Hematopoietic multipotent progenitor cell (in vitro differentiated cells): Measurements from ENCODE around the gene SLC6A3. TPM values are rescaled to one million over a fixed set of nuclear protein-coding genes. Genes with fewer than 3 reads are reported as not detected.

Experiments used
- DNase-seq, 3 donors: peaks; one replicate each; pipeline ENCODE4 v3.0.0-alpha.2; 2011 to 2015; ENCODE audit warnings: low read depth in 2 of 3, low spot score in 2 of 3
- total RNA-seq: library from RNA; depleted of rRNA; stranded (reverse); fragments of >200 nt; gene quantifications from one replicate; pipeline ENCODE4 v1.2.3, GENCODE V29; 2012

Gene SLC6A3
- total RNA-seq, 1 donor = not detected

GRCh38 chr5:1410156-1411014 is 34.9 kb downstream of the SLC6A3 start:
- DNase-seq = no peak

- peak in 2 of 3 donors; percentile 70 to 85 for DNase-seq
Observed at GRCh38 chr5:1409381-1410110, 35.7 kb downstream of the SLC6A3 start.

GRCh38 chr5:1406681-1407640 is 38.3 kb downstream of the SLC6A3 start:
- no peak for DNase-seq

- DNase-seq = no peak
Observed at GRCh38 chr5:1405539-1406530, 39.4 kb downstream of the SLC6A3 start.

GRCh38 chr5:1405121-1405520 is 40.1 kb downstream of the SLC6A3 start:
- no peak for DNase-seq

GRCh38 chr5:1404062-1404461 is 41.2 kb downstream of the SLC6A3 start:
- DNase-seq = no peak

- no peak for DNase-seq
Observed at GRCh38 chr5:1402611-1403255, 42.5 kb downstream of the SLC6A3 start.

GRCh38 chr5:1401536-1402138 is 43.6 kb downstream of the SLC6A3 start:
- no peak for DNase-seq

- no peak for DNase-seq
Observed at GRCh38 chr5:1400936-1401335, 44.3 kb downstream of the SLC6A3 start.

GRCh38 chr5:1400211-1400855 is 44.9 kb downstream of the SLC6A3 start:
- no peak for DNase-seq

GRCh38 chr5:1399737-1400136 is 45.5 kb downstream of the SLC6A3 start:
- no peak for DNase-seq

GRCh38 chr5:1396293-1396816 is 48.9 kb downstream of the SLC6A3 start:
- no peak for DNase-seq

GRCh38 chr5:1394881-1395860 is 50.1 kb downstream of the SLC6A3 start:
- DNase-seq = no peak

- DNase-seq = no peak
Observed at GRCh38 chr5:1393571-1394501, 51.4 kb downstream of the SLC6A3 start.

- peak in 1 of 3 donors; percentile 18 for DNase-seq
Observed at GRCh38 chr5:1392801-1393565, 52.3 kb downstream of the SLC6A3 start.
